HepG2 (cell line): ENCODE results near the gene TRAPPC3. TPM values are rescaled to one million over a fixed set of nuclear protein-coding genes. Genes with fewer than 3 reads are reported as not detected.

Experiments
- AGO1 ChIP-seq: fragments of 200-400 bp; formaldehyde crosslinking; IDR thresholded peaks from 2 replicates; pipeline ENCODE4 v1.6.1; 2017; ENCODE audit warnings: mild to moderate bottlenecking, low read depth, low read length, moderate library complexity; ENCODE audit not compliant: poor library complexity, severe bottlenecking
- ARNT2 ChIP-seq: sonication (generic); formaldehyde crosslinking; IDR thresholded peaks from 2 replicates; pipeline ENCODE4 v1.8.0; 2022; ENCODE audit warnings: mild to moderate bottlenecking, low read depth, missing genetic modification reagents, moderate library complexity
- E2F5 ChIP-seq: sonication (generic); formaldehyde crosslinking; conservative IDR thresholded peaks from 2 replicates; pipeline ENCODE4 v1.4.0; 2020; ENCODE audit warnings: missing genetic modification reagents
- IKZF1 ChIP-seq: fragments of 450-650 bp; IDR thresholded peaks from 2 replicates; pipeline ENCODE4 v1.7.1; 2016
- MBNL3 ChIP-seq: fragments of 250-450 bp; sonication (Bioruptor Pico); conservative IDR thresholded peaks from 2 replicates; pipeline ENCODE4 v1.8.0; 2022; ENCODE audit warnings: mild to moderate bottlenecking, inconsistent platforms
- MEF2D ChIP-seq: sonication (generic); formaldehyde crosslinking; IDR thresholded peaks from 2 replicates; pipeline ENCODE4 v1.5.1; 2020; ENCODE audit warnings: mild to moderate bottlenecking, missing genetic modification reagents
- NFIC ChIP-seq: IDR thresholded peaks from 2 replicates; pipeline ENCODE4 v1.6.1; 2012; ENCODE audit warnings: mild to moderate bottlenecking, low read length, inconsistent platforms
- RXRB ChIP-seq: IDR thresholded peaks from 2 replicates; pipeline ENCODE4 v1.6.1; 2016; ENCODE audit warnings: borderline replicate concordance, missing genetic modification reagents, missing compliant biosample characterization
- SNAI1 ChIP-seq: sonication (generic); formaldehyde crosslinking; IDR thresholded peaks from 2 replicates; pipeline ENCODE4 v1.5.0; 2020; ENCODE audit warnings: mild to moderate bottlenecking, missing genetic modification reagents, borderline replicate concordance
- TFAP4 ChIP-seq: sonication (generic); IDR thresholded peaks from 2 replicates; pipeline ENCODE4 v1.6.1; 2016; ENCODE audit warnings: low read depth, borderline replicate concordance
- ZNF121 ChIP-seq: sonication (generic); formaldehyde crosslinking; IDR thresholded peaks from 2 replicates; pipeline ENCODE4 v1.5.0; 2020; ENCODE audit warnings: mild to moderate bottlenecking, missing genetic modification reagents
- ZNF143 ChIP-seq: sonication (generic); formaldehyde crosslinking; IDR thresholded peaks from 2 replicates; pipeline ENCODE4 v1.4.0; 2020; ENCODE audit warnings: missing genetic modification reagents
- ZNF230 ChIP-seq: sonication (generic); formaldehyde crosslinking; IDR thresholded peaks from 2 replicates; pipeline ENCODE4 v1.4.0; 2020; ENCODE audit warnings: mild to moderate bottlenecking, missing genetic modification reagents
- ZNF3 ChIP-seq: IDR thresholded peaks from 2 replicates; pipeline ENCODE4 v1.7.0; 2017; ENCODE audit warnings: inconsistent platforms
- ZNF33A ChIP-seq: sonication (generic); formaldehyde crosslinking; IDR thresholded peaks from 2 replicates; pipeline ENCODE4 v1.5.1; 2020; ENCODE audit warnings: missing genetic modification reagents, mild to moderate bottlenecking, moderate library complexity, borderline replicate concordance
- ZNF432 ChIP-seq: sonication (generic); formaldehyde crosslinking; IDR thresholded peaks from 2 replicates; pipeline ENCODE4 v1.5.0; 2020; ENCODE audit warnings: missing genetic modification reagents, mild to moderate bottlenecking, borderline replicate concordance
- ZNF468 ChIP-seq: sonication (generic); formaldehyde crosslinking; IDR thresholded peaks from 2 replicates; pipeline ENCODE4 v1.8.0; 2022; ENCODE audit warnings: mild to moderate bottlenecking, moderate library complexity, missing genetic modification reagents
- ZNF484 ChIP-seq: sonication (generic); formaldehyde crosslinking; IDR thresholded peaks from 2 replicates; pipeline ENCODE4 v1.5.1; 2020; ENCODE audit warnings: mild to moderate bottlenecking, low read depth, missing genetic modification reagents, borderline replicate concordance
- ZNF607 ChIP-seq: sonication (generic); formaldehyde crosslinking; IDR thresholded peaks from 2 replicates; pipeline ENCODE4 v1.5.1; 2020; ENCODE audit warnings: missing genetic modification reagents, mild to moderate bottlenecking, borderline replicate concordance
- ZNF7 ChIP-seq: IDR thresholded peaks from 2 replicates; pipeline ENCODE4 v1.6.1; 2016; ENCODE audit warnings: missing biosample characterization, missing genetic modification reagents
- ZNF816 ChIP-seq: sonication (generic); formaldehyde crosslinking; IDR thresholded peaks from 2 replicates; pipeline ENCODE4 v1.8.0; 2022; ENCODE audit warnings: missing genetic modification reagents, mild to moderate bottlenecking, borderline replicate concordance
- ZSCAN30 ChIP-seq: sonication (generic); formaldehyde crosslinking; IDR thresholded peaks from 2 replicates; pipeline ENCODE4 v1.5.0; 2020; ENCODE audit warnings: mild to moderate bottlenecking, missing genetic modification reagents
- polyA plus RNA-seq, 8 experiments: library from polyadenylated mRNA; depleted of rRNA in 3 of 8; stranded (reverse) in 7 of 8; unstranded in 1 of 8; fragments of >200 nt; fragmentation: Illumina TruSeq in 4 of 8; extraction: Trizol in 4 of 8; gene quantifications; 2 replicates each; pipeline versions ENCODE4 v1.2.1 to v1.2.3, GENCODE V29; 2011 to 2016; ENCODE audit warnings: low read depth in 4 of 8, missing spikeins in 1 of 8, mixed read lengths in 1 of 8; ENCODE audit not compliant: insufficient read depth in 1 of 8
- total RNA-seq, 5 experiments: library from RNA; depleted of rRNA; stranded (reverse); fragments of >200 nt; fragmentation: Illumina TruSeq; extraction: Trizol; gene quantifications; 2 replicates each; pipeline ENCODE4 v1.2.3, GENCODE V29; 2016; ENCODE audit warnings: low read depth in 1 of 5
- TF ChIP-seq, protein P1 (sequence below): sonication (generic); formaldehyde crosslinking; IDR thresholded peaks from 2 replicates; pipeline ENCODE4 v1.4.0; 2020; ENCODE audit warnings: mild to moderate bottlenecking, low read depth, missing genetic modification reagents
- TF ChIP-seq, protein P2 (sequence below): sonication (generic); formaldehyde crosslinking; IDR thresholded peaks from 2 replicates; pipeline ENCODE4 v1.4.0; 2020; ENCODE audit warnings: missing genetic modification reagents

The TRAPPC3 gene
- total and polyA plus RNA-seq, 2 of the 13 experiments (the other 11 are each of a cell fraction or from before 2014, with no cell fraction given): 53.7 to 62.4 TPM

GRCh38 chr1:36134505-36135329, 14.6 kb downstream of the TRAPPC3 start (continued):
- TF ChIP-seq ZNF230 (CRISPR knock-in tag) (no peak), RXRB (CRISPR knock-in tag) (no peak), SNAI1 (CRISPR knock-in tag) (no peak), ARNT2 (CRISPR knock-in tag) (no peak), ZNF33A (CRISPR knock-in tag) (no peak), ZNF7 (CRISPR knock-in tag) (no peak), ZNF816 (CRISPR knock-in tag) (no peak), ZNF121 (no peak), AGO1 (no peak), ZNF3 (no peak), MEF2D (CRISPR knock-in tag) (peak; percentile 23; the same call in 1 of the 2 replicates), E2F5 (CRISPR knock-in tag) (no peak), ZNF143 (no peak), ZNF432 (CRISPR knock-in tag) (no peak), TFAP4 (no peak), ZNF607 (CRISPR knock-in tag) (no peak), ZNF484 (no peak), NFIC (no peak), IKZF1 (no peak), ZNF468 (no peak), ZSCAN30 (CRISPR knock-in tag) (no peak), MBNL3 (CRISPR knock-in tag) (no peak)
- TF ChIP-seq, protein P1, sequence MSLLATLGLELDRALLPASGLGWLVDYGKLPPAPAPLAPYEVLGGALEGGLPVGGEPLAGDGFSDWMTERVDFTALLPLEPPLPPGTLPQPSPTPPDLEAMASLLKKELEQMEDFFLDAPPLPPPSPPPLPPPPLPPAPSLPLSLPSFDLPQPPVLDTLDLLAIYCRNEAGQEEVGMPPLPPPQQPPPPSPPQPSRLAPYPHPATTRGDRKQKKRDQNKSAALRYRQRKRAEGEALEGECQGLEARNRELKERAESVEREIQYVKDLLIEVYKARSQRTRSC (CRISPR knock-in tag): no peak
- TF ChIP-seq, protein P2, sequence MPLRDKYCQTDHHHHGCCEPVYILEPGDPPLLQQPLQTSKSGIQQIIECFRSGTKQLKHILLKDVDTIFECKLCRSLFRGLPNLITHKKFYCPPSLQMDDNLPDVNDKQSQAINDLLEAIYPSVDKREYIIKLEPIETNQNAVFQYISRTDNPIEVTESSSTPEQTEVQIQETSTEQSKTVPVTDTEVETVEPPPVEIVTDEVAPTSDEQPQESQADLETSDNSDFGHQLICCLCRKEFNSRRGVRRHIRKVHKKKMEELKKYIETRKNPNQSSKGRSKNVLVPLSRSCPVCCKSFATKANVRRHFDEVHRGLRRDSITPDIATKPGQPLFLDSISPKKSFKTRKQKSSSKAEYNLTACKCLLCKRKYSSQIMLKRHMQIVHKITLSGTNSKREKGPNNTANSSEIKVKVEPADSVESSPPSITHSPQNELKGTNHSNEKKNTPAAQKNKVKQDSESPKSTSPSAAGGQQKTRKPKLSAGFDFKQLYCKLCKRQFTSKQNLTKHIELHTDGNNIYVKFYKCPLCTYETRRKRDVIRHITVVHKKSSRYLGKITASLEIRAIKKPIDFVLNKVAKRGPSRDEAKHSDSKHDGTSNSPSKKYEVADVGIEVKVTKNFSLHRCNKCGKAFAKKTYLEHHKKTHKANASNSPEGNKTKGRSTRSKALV (CRISPR knock-in tag): no peak
